CD14-positive monocyte (primary cell): ENCODE measurements around the gene LGALS16. TPM values are rescaled to one million over a fixed set of nuclear protein-coding genes. Genes with fewer than 3 reads are reported as not detected.

Source experiments
- DNase-seq, 3 donors: peaks; one replicate each; pipeline ENCODE4 v3.0.0-alpha.2; 2011 to 2022
- H2AFZ ChIP-seq: 2 replicates; pipeline ENCODE4 v1.6.0; 2012; ENCODE audit warnings: mild to moderate bottlenecking, low read depth, low read length, inconsistent platforms; ENCODE audit not compliant: insufficient read depth, poor library complexity, severe bottlenecking
- H3K27ac ChIP-seq, 2 donors: 1 replicate in 1 of 2; 2 replicates in 1 of 2; pipeline ENCODE4 v1.5.1; 2012 to 2013; ENCODE audit warnings: low read length in 2 of 2, control low read depth in 1 of 2, inconsistent platforms in 1 of 2, low read depth in 1 of 2, mild to moderate bottlenecking in 1 of 2
- H3K27me3 ChIP-seq, 2 donors: one replicate each; pipeline versions ENCODE4 v1.6.0 to v1.6.1; 2011 to 2013; ENCODE audit warnings: low read length in 2 of 2; ENCODE audit not compliant: control insufficient read depth in 2 of 2, insufficient read depth in 2 of 2
- H3K36me3 ChIP-seq, 2 donors: replicated peaks in 1 of 2; 1 replicate in 1 of 2; 2 replicates in 1 of 2; pipeline versions ENCODE4 v1.5.1 to v1.6.1; 2012 to 2013; ENCODE audit warnings: low read length in 2 of 2, control low read depth in 1 of 2, inconsistent platforms in 1 of 2, mild to moderate bottlenecking in 1 of 2; ENCODE audit not compliant: insufficient read depth in 2 of 2, control insufficient read depth in 1 of 2
- H3K4me1 ChIP-seq, 2 donors: 1 replicate in 1 of 2; 2 replicates in 1 of 2; pipeline versions ENCODE4 v1.5.1 to v1.6.1; 2012 to 2013; ENCODE audit warnings: low read length in 2 of 2, control low read depth in 1 of 2, inconsistent platforms in 1 of 2, mild to moderate bottlenecking in 1 of 2, moderate library complexity in 1 of 2; ENCODE audit not compliant: insufficient read depth in 2 of 2, control insufficient read depth in 1 of 2
- H3K4me2 ChIP-seq: replicated peaks from 2 replicates; pipeline ENCODE3; 2012; ENCODE audit warnings: low read length, moderate library complexity, mild to moderate bottlenecking; ENCODE audit not compliant: poor library complexity, severe bottlenecking; ENCODE audit errors: extremely low read depth
- H3K4me3 ChIP-seq, 3 experiments: fragments of 200-600 bp in 1 of 3; sonication (generic) in 1 of 3; replicated peaks in 1 of 3; 1 replicate in 2 of 3; 2 replicates in 1 of 3; pipeline ENCODE4 v1.5.1; 2011 to 2013; ENCODE audit warnings: low read length in 3 of 3, mild to moderate bottlenecking in 3 of 3, control low read depth in 2 of 3, low read depth in 2 of 3, inconsistent platforms in 1 of 3, moderate library complexity in 1 of 3
- H3K79me2 ChIP-seq: 2 replicates; pipeline ENCODE4 v1.6.0; 2012; ENCODE audit warnings: mild to moderate bottlenecking, control low read depth, inconsistent platforms, low read length, moderate library complexity; ENCODE audit not compliant: insufficient read depth
- H3K9ac ChIP-seq: 2 replicates; pipeline ENCODE4 v1.6.0; 2017; ENCODE audit warnings: low read length, mild to moderate bottlenecking; ENCODE audit not compliant: insufficient read depth, poor library complexity, severe bottlenecking
- H3K9me3 ChIP-seq, 2 donors: replicated peaks in 1 of 2; 1 replicate in 1 of 2; 2 replicates in 1 of 2; pipeline versions ENCODE4 v1.5.1 to v1.6.1; 2012 to 2013; ENCODE audit warnings: low read length in 2 of 2, control low read depth in 1 of 2; ENCODE audit not compliant: control insufficient read depth in 1 of 2, insufficient read depth in 1 of 2
- H4K20me1 ChIP-seq: 2 replicates; pipeline ENCODE4 v1.6.0; 2012; ENCODE audit warnings: mild to moderate bottlenecking, low read length, control low read depth, moderate library complexity; ENCODE audit not compliant: insufficient read depth
- H3K27ac Mint-ChIP-seq, 7 donors: one replicate each; pipeline ENCODE4 v1.8.0; 2020; ENCODE audit warnings: mild to moderate bottlenecking in 7 of 7, mixed read lengths in 7 of 7, moderate library complexity in 6 of 7, inconsistent platforms in 2 of 7
- H3K27me3 Mint-ChIP-seq, 3 donors: one replicate each; pipeline ENCODE4 v1.8.0; 2021 to 2022; ENCODE audit warnings: low read depth in 3 of 3, mild to moderate bottlenecking in 3 of 3, mixed read lengths in 3 of 3, moderate library complexity in 3 of 3, inconsistent platforms in 1 of 3
- H3K36me3 Mint-ChIP-seq, 2 donors: one replicate each; pipeline ENCODE4 v1.8.0; 2020; ENCODE audit warnings: mixed read lengths in 2 of 2, inconsistent platforms in 1 of 2, mild to moderate bottlenecking in 1 of 2
- H3K4me1 Mint-ChIP-seq: one replicate; pipeline ENCODE4 v1.8.0; 2020; ENCODE audit warnings: mild to moderate bottlenecking, mixed read lengths
- H3K4me3 Mint-ChIP-seq, 2 donors: one replicate each; pipeline ENCODE4 v1.8.0; 2020; ENCODE audit warnings: mild to moderate bottlenecking in 2 of 2, mixed read lengths in 2 of 2, moderate library complexity in 1 of 2
- H3K9me3 Mint-ChIP-seq, 7 donors: one replicate each; pipeline ENCODE4 v1.8.0; 2020 to 2022; ENCODE audit warnings: mixed read lengths in 7 of 7, mild to moderate bottlenecking in 6 of 7, moderate library complexity in 6 of 7, inconsistent platforms in 2 of 7
- WGBS: methylation state at CpG from one replicate; pipeline ENCODE4 v1.1.5; 2013; ENCODE audit warnings: missing lambda C conversion rate; ENCODE audit not compliant: insufficient coverage; 5-methylcytosine and 5-hydroxymethylcytosine counted together
- intact Hi-C, 2 donors: fragments of 100-400 bp; cut with micrococcal nuclease; formaldehyde crosslinking; loops; one replicate each; pipeline versions ENCODE4 v1.15.0 to v1.15.1; 2023
- polyA plus RNA-seq, 3 donors: library from polyadenylated mRNA; depleted of rRNA in 1 of 3; unstranded in 2 of 3; stranded (reverse) in 1 of 3; fragments of 300-500 nt in 2 of 3; fragments of >200 nt in 1 of 3; fragmentation: Illumina TruSeq in 2 of 3; gene quantifications; 1 replicate in 2 of 3; 2 replicates in 1 of 3; pipeline ENCODE4 v1.2.3, GENCODE V29; 2012 to 2021
- TF ChIP-seq, protein P1 (sequence below): fragments of 200-600 bp; IDR thresholded peaks from one replicate; pipeline ENCODE4 v1.8.0; 2022; ENCODE audit warnings: antibody characterized with exemption, mild to moderate bottlenecking

Gene LGALS16
- polyA plus RNA-seq, 3 donors = not detected

DNA sequence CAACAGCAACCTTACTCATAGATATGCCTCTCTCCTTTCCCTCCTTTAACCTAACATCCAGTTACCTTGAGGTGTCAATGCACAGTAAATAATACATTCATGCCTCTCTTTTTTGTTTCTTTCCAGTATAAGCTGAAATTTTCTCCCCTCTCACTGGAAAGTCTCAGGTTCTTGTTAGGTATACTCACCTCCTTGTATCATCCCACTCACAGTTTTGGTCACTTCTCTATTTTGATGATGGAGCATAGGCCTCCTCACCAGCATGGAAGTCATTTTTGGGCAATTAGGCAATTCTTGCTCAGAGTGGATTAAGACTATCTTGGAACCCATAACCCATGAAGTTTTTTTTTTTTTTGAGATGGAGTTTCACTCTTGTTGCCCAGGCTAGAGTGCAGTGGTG lies 42.8 kb downstream of the LGALS16 start:
- Histone ChIP-seq H3K4me2 (no peak overlapping the region), H3K9ac (no peak overlapping the region), H2AFZ (no peak overlapping the region), H3K4me1 (no peaks in the 10 kb centered on the region), H3K27me3 (no peaks in the 10 kb centered on the region), H3K79me2 (no peaks in the 10 kb centered on the region), H4K20me1 (no peaks in the 10 kb centered on the region), H3K27ac (no peak overlapping the region), H3K9me3 (no peaks in the 10 kb centered on the region), H3K4me3 (no peak overlapping the region), H3K36me3 (no peaks in the 10 kb centered on the region)
- H3K27me3 Mint-ChIP-seq = peaks cover 4 to 7% (median 4%) of the 10 kb centered on the region in 3 donors
- H3K4me3 Mint-ChIP-seq = no peak overlapping the region
- DNase-seq = no peak
- H3K4me1 Mint-ChIP-seq = no peaks in the 10 kb centered on the region
- H3K27ac Mint-ChIP-seq = no peak overlapping the region
- TF ChIP-seq, protein P1, sequence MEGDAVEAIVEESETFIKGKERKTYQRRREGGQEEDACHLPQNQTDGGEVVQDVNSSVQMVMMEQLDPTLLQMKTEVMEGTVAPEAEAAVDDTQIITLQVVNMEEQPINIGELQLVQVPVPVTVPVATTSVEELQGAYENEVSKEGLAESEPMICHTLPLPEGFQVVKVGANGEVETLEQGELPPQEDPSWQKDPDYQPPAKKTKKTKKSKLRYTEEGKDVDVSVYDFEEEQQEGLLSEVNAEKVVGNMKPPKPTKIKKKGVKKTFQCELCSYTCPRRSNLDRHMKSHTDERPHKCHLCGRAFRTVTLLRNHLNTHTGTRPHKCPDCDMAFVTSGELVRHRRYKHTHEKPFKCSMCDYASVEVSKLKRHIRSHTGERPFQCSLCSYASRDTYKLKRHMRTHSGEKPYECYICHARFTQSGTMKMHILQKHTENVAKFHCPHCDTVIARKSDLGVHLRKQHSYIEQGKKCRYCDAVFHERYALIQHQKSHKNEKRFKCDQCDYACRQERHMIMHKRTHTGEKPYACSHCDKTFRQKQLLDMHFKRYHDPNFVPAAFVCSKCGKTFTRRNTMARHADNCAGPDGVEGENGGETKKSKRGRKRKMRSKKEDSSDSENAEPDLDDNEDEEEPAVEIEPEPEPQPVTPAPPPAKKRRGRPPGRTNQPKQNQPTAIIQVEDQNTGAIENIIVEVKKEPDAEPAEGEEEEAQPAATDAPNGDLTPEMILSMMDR = no peak
- H3K36me3 Mint-ChIP-seq = no peaks in the 10 kb centered on the region
- peaks cover 0 to 1% (median 0%) of the 10 kb centered on the region in 7 donors for H3K9me3 Mint-ChIP-seq
- intact Hi-C loops = no loop called here

DNA sequence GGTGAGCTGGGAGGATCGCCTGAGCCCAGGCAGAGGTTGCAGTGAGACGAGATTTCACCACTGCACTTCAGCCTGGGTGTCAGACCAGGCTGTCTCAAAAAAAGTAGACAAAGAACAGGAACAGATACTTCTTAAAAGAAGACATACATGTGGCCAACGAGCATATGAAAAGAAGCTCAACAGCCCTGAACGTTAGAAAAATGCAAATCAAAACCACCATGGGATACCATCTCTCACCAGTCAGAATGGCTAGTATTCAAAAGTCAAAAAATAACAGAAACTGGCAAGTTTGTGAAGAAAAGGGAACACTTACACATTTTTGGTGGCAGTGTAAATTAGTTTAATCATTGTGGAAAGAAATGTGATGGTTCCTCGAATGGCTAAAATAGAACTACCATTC lies 45.6 kb downstream of the LGALS16 start:
- no peak overlapping the region for H3K4me3 Mint-ChIP-seq
- no peak overlapping the region for H3K9ac ChIP-seq
- H3K79me2 ChIP-seq = no peaks in the 10 kb centered on the region
- H3K4me1 ChIP-seq = no peaks in the 10 kb centered on the region
- TF ChIP-seq, protein P1 = no peak
- H3K9me3 ChIP-seq = no peaks in the 10 kb centered on the region
- no peak for DNase-seq
- intact Hi-C loops = no loop called here
- no peaks in the 10 kb centered on the region for H3K36me3 Mint-ChIP-seq
- no peaks in the 10 kb centered on the region for H3K27me3 ChIP-seq
- no peak overlapping the region for H2AFZ ChIP-seq
- H4K20me1 ChIP-seq = no peaks in the 10 kb centered on the region
- no peak overlapping the region for H3K27ac Mint-ChIP-seq
- WGBS = 93% methylated on average over 3 of the region's 5 CpGs
- peaks cover 2 to 5% (median 3%) of the 10 kb centered on the region in 3 donors for H3K27me3 Mint-ChIP-seq
- H3K4me3 ChIP-seq = no peak overlapping the region
- peaks cover 0 to 1% (median 0%) of the 10 kb centered on the region in 7 donors for H3K9me3 Mint-ChIP-seq
- no peaks in the 10 kb centered on the region for H3K36me3 ChIP-seq
- H3K27ac ChIP-seq = no peak overlapping the region
- no peak overlapping the region for H3K4me2 ChIP-seq
- peaks cover 2% of the 10 kb centered on the region for H3K4me1 Mint-ChIP-seq
